Measurements from ENCODE around the gene SLC2A4RG.
A peak's percentile ranks its signal among the peaks of the same experiment; 100 is the strongest.

SLC2A4RG gene

GRCh38 chr20:63742381-63743024, 2.9 kb downstream of the SLC2A4RG start:
- DNase-seq, result no peak

DNA sequence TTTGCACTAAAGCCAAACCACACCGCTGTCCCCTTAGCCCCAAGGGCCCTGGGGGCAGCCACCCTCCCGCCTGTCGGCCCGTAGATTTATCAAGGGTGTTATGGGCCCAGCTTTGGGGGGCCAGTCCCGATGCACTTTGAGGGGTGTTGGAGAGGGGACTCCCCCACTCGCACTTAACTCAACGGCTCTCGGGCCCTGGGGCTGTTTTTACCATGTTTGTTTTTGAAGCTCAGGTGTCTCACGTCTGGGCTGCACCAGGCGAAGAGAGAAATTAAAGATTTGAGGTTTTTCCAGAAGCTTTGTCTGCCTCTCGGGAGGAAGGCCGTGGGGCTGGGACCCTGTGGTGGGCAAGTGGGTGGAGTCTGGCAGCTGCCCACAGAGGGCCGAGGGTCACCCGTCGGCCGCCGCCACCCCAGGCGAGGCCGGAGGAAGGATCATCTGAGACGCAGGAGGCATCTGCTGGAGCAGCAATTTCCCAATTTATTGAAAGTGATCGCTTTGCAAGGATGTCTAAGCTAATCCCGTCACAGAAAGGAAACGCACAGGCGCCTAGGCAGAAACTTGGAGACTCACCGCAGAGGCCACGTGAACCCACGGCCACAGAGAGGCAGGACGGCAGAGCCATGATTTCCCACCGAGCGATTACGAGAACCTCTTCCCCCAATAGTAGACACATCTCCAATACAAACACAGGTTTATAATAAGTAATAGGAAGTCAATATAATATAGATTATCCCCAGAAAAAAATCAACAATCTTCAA, 3.8 kb downstream of the SLC2A4RG start:
- no peak for DNase-seq

DNA sequence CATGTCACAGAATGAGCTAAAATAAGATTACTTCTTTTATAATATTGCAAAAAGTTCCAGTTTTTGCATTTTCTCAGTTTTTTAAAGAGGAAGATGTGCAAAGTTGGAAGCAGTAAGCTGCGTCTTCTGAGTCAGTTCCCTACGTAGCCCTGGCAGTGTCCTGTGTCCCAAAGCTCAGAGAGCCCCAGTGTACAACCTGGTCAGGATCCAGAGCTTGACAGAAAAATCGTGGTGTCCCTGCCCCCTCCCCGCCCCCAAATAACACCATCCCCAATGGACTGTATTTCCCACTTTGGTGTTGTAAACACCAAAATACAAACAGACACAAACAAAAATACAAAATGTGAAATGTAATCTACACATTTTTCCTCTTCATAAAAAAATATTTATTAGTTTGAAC, 4.6 kb downstream of the SLC2A4RG start:
- no peak for DNase-seq

- no peak for DNase-seq
Measured at GRCh38 chr20:63744574-63745423, 5.2 kb downstream of the SLC2A4RG start.

DNA sequence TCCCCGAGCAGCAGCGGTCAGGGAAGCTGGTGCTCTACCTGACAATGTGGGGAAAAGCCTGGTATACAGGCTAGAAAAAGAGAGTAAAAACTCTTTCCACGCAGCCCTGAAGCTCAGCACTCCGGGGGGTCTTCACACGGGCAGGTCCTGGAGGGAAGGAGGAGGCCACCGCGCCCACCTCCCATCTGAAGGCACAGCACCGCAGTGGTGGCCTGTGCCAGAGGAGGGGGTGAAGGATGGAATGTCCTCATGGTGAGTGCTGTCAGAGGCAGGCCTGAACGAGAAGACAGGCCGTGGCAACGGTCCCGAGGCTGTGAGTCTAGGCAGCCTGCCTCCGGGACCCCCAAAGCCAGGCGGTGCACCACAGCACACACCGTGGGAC, 5.8 kb downstream of the SLC2A4RG start:
- DNase-seq, result no peak

DNA sequence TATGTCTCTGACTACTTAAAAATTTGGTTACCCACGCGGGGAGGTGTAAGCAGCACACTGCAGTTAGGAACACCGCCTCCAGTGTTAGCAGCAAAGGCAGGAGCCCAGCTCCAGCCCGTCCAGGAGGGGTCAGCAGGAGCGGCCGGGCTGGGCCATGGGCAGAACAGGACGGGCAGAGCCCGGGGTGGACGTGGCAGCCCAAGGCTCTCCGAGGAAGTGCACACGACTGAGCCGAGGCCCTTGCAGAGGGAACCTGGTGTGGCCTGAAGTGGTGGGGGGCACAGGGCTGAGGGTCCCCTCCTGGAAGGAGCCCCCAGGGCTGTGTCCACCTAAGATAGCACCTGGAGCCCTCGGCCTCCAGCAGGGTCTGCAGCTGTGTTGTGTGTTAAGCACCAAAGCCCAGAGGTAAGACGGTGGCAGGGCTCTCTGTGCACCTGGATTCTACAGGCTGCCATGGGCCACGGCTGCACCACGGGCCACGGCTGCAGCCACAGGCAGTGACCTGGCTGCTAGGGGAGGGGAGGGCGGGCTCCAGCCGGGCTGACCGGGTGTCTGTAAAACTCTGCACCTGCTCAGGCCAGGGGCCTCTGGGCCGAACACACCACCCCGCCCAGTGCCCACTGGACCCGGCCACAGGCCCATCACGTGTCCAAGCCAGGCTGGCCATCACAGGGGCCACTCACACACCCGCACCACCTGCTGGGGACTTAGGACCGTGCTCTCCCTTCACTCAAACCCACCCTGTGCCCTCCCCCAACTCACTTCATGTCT, 6.6 kb downstream of the SLC2A4RG start:
- no peak for DNase-seq

- no peak for DNase-seq
Measured at GRCh38 chr20:63746751-63747315, 7.3 kb downstream of the SLC2A4RG start.

DNA sequence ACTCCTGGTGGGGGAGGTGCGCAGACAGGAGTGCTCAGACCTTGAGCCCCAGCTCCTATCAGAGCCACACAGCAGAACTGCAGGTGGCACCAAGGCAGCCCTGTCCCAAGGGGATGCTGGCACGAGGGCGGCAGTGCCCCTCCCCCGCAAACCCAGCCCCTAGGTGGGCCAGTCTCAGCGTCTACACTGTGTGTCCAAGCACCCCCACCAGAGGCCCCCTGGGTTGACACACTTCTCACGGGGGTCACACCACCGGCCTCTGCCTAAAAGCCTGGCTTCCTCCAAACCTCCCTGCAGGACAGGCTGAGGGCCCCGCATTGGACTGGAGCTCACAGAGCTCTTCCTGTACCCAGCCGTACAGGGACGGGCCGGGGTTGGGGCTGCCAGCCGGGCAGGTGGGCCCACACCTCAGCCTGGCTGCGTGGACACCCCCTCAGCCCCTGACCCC, 8.1 kb downstream of the SLC2A4RG start:
- DNase-seq, result no peak

DNA sequence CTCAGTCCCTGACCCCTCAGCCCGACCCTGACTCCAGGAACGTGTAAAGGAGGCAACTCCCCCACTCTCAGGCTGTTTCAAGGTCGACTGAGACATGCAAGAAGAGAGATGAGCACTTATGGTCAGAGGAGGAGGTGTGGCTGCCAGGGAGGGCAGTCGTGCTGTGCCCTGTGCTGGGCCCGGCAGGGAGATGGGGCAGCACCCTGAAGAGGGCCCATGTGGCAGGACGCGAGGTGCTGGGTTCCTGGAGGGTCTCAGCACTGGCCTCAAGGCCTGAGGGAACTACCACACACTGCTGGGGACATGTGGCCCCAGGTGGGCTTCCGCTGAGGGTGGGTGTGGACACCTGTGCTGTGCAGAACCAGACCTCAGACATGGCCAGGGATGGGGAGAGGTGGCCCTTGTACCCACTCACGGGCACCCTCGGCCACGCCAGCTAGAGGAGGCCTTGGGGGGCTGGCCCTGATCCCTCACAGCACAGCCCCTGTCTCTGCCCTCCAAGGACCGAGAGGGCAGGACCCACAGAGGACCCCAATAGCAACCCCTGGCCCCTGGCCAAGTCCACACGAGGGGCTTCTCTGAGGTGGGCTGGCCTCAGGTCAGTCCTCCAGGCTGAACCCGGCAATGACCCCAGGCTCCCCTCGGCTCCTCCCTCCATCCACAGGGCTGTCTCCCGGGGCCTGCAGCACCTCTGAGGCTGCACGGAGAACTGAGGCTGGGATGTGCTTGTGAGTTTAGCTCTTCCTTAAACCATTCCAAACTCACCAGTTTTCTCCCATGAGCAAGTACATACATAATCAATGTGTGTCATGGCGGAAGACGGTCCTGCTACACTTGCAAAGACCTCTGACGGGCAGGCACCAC, 8.7 kb downstream of the SLC2A4RG start:
- no peak for DNase-seq

- DNase-seq, result no peak
Measured at GRCh38 chr20:63748934-63749270, 9.3 kb downstream of the SLC2A4RG start.

- no peak for DNase-seq
Measured at GRCh38 chr20:63749597-63750508, 10.3 kb downstream of the SLC2A4RG start.

- DNase-seq, result peak; percentile 57
Measured at GRCh38 chr20:63750807-63751470, 11.4 kb downstream of the SLC2A4RG start.

DNA sequence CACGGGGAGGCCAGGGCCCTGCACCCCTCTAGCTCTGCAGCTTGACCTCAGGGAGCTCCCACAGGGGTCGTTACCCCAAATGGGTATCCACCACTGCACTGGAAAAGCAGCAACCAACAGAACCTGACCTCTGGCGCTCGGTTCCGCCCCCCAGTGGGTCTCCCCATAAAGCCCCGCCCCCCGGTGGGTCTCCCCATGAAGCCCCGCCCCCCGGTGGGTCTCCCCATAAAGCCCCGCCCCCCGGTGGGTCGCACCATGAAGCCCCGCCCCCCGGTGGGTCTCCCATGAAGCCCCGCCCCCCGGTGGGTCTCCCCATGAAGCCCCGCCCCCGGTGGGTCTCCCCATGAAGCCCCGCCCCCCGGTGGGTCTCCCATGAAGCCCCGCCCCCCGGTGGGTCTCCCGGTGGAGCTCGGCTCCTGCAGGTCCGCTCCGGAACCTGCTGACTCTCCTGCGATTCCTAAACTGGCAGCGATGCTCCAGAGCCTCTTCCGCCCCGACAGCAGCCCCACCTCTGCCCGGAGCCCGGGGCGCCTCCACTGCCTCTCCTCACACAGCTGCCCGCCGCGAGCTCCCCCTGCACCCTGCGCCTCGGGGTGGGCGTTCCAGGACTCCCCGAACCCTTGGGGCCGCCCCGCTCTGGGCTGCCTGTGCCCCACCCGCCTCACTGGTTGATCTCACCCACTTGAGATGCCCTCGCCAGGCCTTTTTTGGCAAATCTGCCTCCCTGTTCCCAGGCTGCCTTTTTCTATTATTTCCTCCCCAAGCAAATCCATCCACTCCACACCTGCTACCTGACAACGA, 12.1 kb downstream of the SLC2A4RG start:
- DNase-seq, result no peak

DNA sequence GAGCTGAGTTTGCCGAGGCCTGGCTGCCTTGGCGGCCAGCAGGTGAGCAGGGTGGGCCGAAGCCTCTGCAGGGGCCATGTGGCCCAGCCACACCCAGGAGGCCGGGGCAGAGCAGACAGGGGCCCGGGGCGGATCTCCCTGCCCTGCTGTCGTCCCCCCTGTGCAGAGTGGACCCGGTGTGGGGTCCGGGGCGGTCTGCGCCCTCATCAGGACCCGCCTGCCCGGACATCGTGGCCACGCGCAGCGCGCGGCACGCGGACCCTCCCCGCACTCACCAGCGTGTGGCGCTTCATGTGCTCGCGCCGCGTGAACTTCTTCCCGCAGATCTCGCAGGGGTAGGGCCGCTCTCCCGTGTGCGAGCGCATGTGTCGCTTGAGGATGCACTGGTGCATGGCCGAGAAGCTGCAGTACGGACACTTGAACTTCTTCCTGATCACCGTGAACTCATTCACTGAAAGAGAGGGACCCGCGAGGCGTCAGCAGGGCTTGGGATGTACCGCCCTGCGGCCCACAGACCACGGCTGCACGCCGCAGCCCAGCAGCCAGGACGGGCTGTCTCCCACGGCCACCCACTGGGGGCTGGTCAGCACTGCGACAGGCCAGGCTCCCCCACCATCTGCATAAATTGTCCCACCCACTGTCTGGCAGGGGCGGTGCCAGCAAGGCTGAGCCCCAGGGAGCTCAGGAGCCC, 13.0 kb downstream of the SLC2A4RG start:
- DNase-seq, result no peak

GRCh38 chr20:63753381-63753780, 13.8 kb downstream of the SLC2A4RG start:
- no peak for DNase-seq

DNA sequence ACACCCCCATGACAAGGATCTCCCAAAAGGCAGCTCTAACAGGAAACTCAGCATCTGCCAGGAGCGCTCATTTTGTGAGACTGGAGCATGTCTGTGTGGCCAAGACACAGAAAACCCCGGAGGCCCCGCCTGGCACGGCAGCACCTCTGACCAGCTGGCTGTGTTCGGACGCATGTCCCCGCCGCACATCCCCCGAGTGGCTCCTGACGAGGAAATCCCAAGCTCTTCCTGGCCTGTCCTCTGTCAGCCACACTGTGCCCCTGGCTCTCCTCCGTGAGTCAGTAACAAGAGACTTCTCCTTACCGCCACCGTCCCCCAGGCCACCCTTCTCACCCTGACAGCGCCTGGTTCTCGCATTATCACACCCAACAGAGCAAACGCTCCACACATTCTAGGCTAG, 14.4 kb downstream of the SLC2A4RG start:
- DNase-seq, result no peak

- no peak for DNase-seq
Measured at GRCh38 chr20:63755933-63756647, 16.5 kb downstream of the SLC2A4RG start.

- no peak for DNase-seq
Measured at GRCh38 chr20:63756648-63756991, 17.0 kb downstream of the SLC2A4RG start.

Measured in CD4-positive, alpha-beta T cell treated with Interleukin-4 for 4 hours (primary cell).